Activated CD4-positive, CD25-positive, alpha-beta regulatory T cell treated with anti-CD3 and anti-CD28 coated beads, Interleukin-2, amount 50 U/mL, for 72 hours (primary cell): Measurements from ENCODE around the gene CNOT6.
"Not testable (repeated sequence)": the region's sequence is repeated elsewhere in the genome, so short reads cannot be mapped to it uniquely, and the experiment has no call there.

Experiments used
- DNase-seq: peaks from one replicate; pipeline ENCODE4 v3.0.0; 2021

Gene CNOT6

GRCh38 chr5:180471866-180472265, 22.3 kb upstream of the CNOT6 start:
- no peak for DNase-seq

GRCh38 chr5:180472269-180472668, 21.9 kb upstream of the CNOT6 start:
- no peak for DNase-seq

GRCh38 chr5:180473386-180473785, 20.8 kb upstream of the CNOT6 start:
- not testable (repeated sequence) for DNase-seq

GRCh38 chr5:180474569-180474968, 19.6 kb upstream of the CNOT6 start:
- no peak for DNase-seq

GRCh38 chr5:180475969-180476524, 18.1 kb upstream of the CNOT6 start:
- DNase-seq, result not testable (repeated sequence)

- no peak for DNase-seq
These were observed 9.4 kb upstream of the CNOT6 start for GRCh38 chr5:180484813-180485212.

- no peak for DNase-seq
These were observed 7.5 kb upstream of the CNOT6 start for GRCh38 chr5:180486636-180487149.

GRCh38 chr5:180487556-180487955, 6.6 kb upstream of the CNOT6 start:
- no peak for DNase-seq

GRCh38 chr5:180491496-180491895, 2.7 kb upstream of the CNOT6 start:
- DNase-seq, result no peak

- no peak for DNase-seq
These were observed 1.8 kb upstream of the CNOT6 start for GRCh38 chr5:180492226-180492903.

GRCh38 chr5:180494510-180495181, 467 bp downstream of the CNOT6 start:
- peak; percentile 57 for DNase-seq

- DNase-seq, result no peak
These were observed 1.1 kb downstream of the CNOT6 start for GRCh38 chr5:180495292-180495691.

GRCh38 chr5:180495991-180496741, 2.0 kb downstream of the CNOT6 start:
- no peak for DNase-seq

- DNase-seq, result not testable (repeated sequence)
These were observed 2.6 kb downstream of the CNOT6 start for GRCh38 chr5:180496806-180497205.

- DNase-seq, result not testable (repeated sequence)
These were observed 3.7 kb downstream of the CNOT6 start for GRCh38 chr5:180497865-180498264.

- no peak for DNase-seq
These were observed 4.2 kb downstream of the CNOT6 start for GRCh38 chr5:180498378-180498777.

- DNase-seq, result no peak
These were observed 5.5 kb downstream of the CNOT6 start for GRCh38 chr5:180499684-180500083.

- not testable (repeated sequence) for DNase-seq
These were observed 6.1 kb downstream of the CNOT6 start for GRCh38 chr5:180500300-180500699.

- no peak for DNase-seq
These were observed 13.5 kb downstream of the CNOT6 start for GRCh38 chr5:180507661-180508060.

GRCh38 chr5:180515294-180515693, 21.1 kb downstream of the CNOT6 start:
- no peak for DNase-seq

- DNase-seq, result not testable (repeated sequence)
These were observed 21.8 kb downstream of the CNOT6 start for GRCh38 chr5:180515974-180516373.

GRCh38 chr5:180516440-180516839, 22.3 kb downstream of the CNOT6 start:
- DNase-seq, result no peak

- DNase-seq, result no peak
These were observed 24.9 kb downstream of the CNOT6 start for GRCh38 chr5:180519098-180519497.
